ENCODE measurements around the gene AQP12A. TPM values are rescaled to one million over a fixed set of nuclear protein-coding genes. Genes with fewer than 3 reads are reported as not detected.
"Not testable (repeated sequence)": the region's sequence is repeated elsewhere in the genome, so short reads cannot be mapped to it uniquely, and the experiment has no call there.

AQP12A gene
- total RNA-seq, 4 donors from 2014 or later = not detected

GRCh38 chr2:240648650-240649275, 42.9 kb upstream of the AQP12A start:
- no peak overlapping the region for H3K27ac ChIP-seq (replicated peaks in 1 of 4)
- WGBS = 25% methylated on average over 17 of the region's 19 CpGs
- H3K4me1 ChIP-seq = no peaks in the 10 kb centered on the region
- TF ChIP-seq POLR2A (IDR thresholded peaks at IDR 0.05; ENCODE audit: low read depth) = no peak
- no peaks in the 10 kb centered on the region for H3K36me3 ChIP-seq
- H3K27me3 ChIP-seq = peaks cover 0 to 92% (median 5%) of the 10 kb centered on the region in 4 donors
- H3K9me3 ChIP-seq = peaks cover 0 to 7% (median 0%) of the 10 kb centered on the region in 4 donors
- intact Hi-C loops (cut with DNase I) = no loop called here
- no peak overlapping the region for H3K4me3 ChIP-seq
- peak; percentile 72 for DNase-seq (ENCODE audit: extremely low spot score)

GRCh38 chr2:240649331-240649730, 42.3 kb upstream of the AQP12A start:
- no peaks in the 10 kb centered on the region for H3K4me1 ChIP-seq
- peak; percentile 39 for DNase-seq (ENCODE audit: extremely low spot score)
- peaks cover 0 to 7% (median 0%) of the 10 kb centered on the region in 4 donors for H3K9me3 ChIP-seq
- peaks cover 0 to 92% (median 5%) of the 10 kb centered on the region in 4 donors for H3K27me3 ChIP-seq
- WGBS = 53% methylated on average over 7 of the region's 7 CpGs
- no peaks in the 10 kb centered on the region for H3K36me3 ChIP-seq
- no peak overlapping the region for H3K27ac ChIP-seq (replicated peaks in 1 of 4)
- TF ChIP-seq POLR2AphosphoS5 (IDR thresholded peaks at IDR 0.05) (no peak), CTCF (IDR thresholded peaks at IDR 0.05) (no peak), EP300 (IDR thresholded peaks at IDR 0.05) (no peak), POLR2A (IDR thresholded peaks at IDR 0.05; ENCODE audit: low read depth) (no peak)
- H3K4me3 ChIP-seq = no peak overlapping the region
- intact Hi-C loops (cut with DNase I) = no loop called here

GRCh38 chr2:240650254-240650965, 41.3 kb upstream of the AQP12A start:
- Histone ChIP-seq H3K27me3 (peaks cover 0 to 90% (median 5%) of the 10 kb centered on the region in 4 donors), H3K27ac (replicated peaks in 1 of 4) (no peak overlapping the region), H3K4me3 (no peak overlapping the region), H3K9me3 (peaks cover 0 to 7% (median 0%) of the 10 kb centered on the region in 4 donors), H3K36me3 (no peaks in the 10 kb centered on the region), H3K4me1 (no peaks in the 10 kb centered on the region)
- WGBS = 92% methylated on average over 12 of the region's 13 CpGs
- peak; percentile 68 for DNase-seq (ENCODE audit: extremely low spot score)
- intact Hi-C loops (cut with DNase I) = no loop called here
- TF ChIP-seq EP300 (IDR thresholded peaks at IDR 0.05) (no peak), POLR2AphosphoS5 (IDR thresholded peaks at IDR 0.05) (no peak), POLR2A (IDR thresholded peaks at IDR 0.05; ENCODE audit: low read depth) (no peak), CTCF (IDR thresholded peaks at IDR 0.05) (no peak)

GRCh38 chr2:240651185-240651584, 40.5 kb upstream of the AQP12A start:
- Histone ChIP-seq H3K4me1 (no peaks in the 10 kb centered on the region), H3K9me3 (peaks cover 0 to 7% (median 0%) of the 10 kb centered on the region in 4 donors), H3K27ac (replicated peaks in 1 of 4) (no peak overlapping the region), H3K4me3 (no peak overlapping the region), H3K36me3 (no peaks in the 10 kb centered on the region), H3K27me3 (peaks cover 0 to 90% (median 5%) of the 10 kb centered on the region in 4 donors)
- intact Hi-C loops (cut with DNase I) = no loop called here
- DNase-seq (ENCODE audit: extremely low spot score) = peak; percentile 82
- no peak for TF ChIP-seq CTCF (IDR thresholded peaks at IDR 0.05)
- WGBS = 67% methylated on average over 3 of the region's 3 CpGs

GRCh38 chr2:240655931-240656886, 35.5 kb upstream of the AQP12A start:
- peaks cover 0 to 63% (median 2%) of the 10 kb centered on the region in 4 donors for H3K27me3 ChIP-seq
- H3K9me3 ChIP-seq = peaks cover 0 to 5% (median 0%) of the 10 kb centered on the region in 4 donors
- TF ChIP-seq CTCF (IDR thresholded peaks at IDR 0.05) (no peak), POLR2AphosphoS5 (IDR thresholded peaks at IDR 0.05) (no peak), POLR2A (IDR thresholded peaks at IDR 0.05; ENCODE audit: low read depth) (no peak), EP300 (IDR thresholded peaks at IDR 0.05) (no peak)
- intact Hi-C loops (cut with DNase I) = no loop called here
- peak; percentile 90 for DNase-seq (ENCODE audit: extremely low spot score)
- H3K27ac ChIP-seq (replicated peaks in 1 of 4) = no peak overlapping the region
- 81% methylated on average over 10 of the region's 10 CpGs for WGBS
- H3K36me3 ChIP-seq = no peaks in the 10 kb centered on the region
- no peaks in the 10 kb centered on the region for H3K4me1 ChIP-seq
- no peak overlapping the region for H3K4me3 ChIP-seq

- H3K27ac ChIP-seq (replicated peaks in 1 of 4); H3K36me3 ChIP-seq; H3K4me3 ChIP-seq; H3K4me1 ChIP-seq; intact Hi-C loops (cut with DNase I): not testable (repeated sequence)
- WGBS = 86% methylated on average over 7 of the region's 7 CpGs
- H3K9me3 ChIP-seq = peaks cover 0 to 12% (median 7%) of the 10 kb centered on the region in 4 donors
- DNase-seq (ENCODE audit: extremely low spot score) = peak; percentile 62
- H3K27me3 ChIP-seq = peaks cover 0 to 51% (median 0%) of the 10 kb centered on the region in 4 donors
Measured at GRCh38 chr2:240659883-240660282, 31.8 kb upstream of the AQP12A start.

Data from esophagus muscularis mucosa (tissue), 4 donors.